ENCODE results near the gene MAOA.
"Not testable (repeated sequence)": the region's sequence is repeated elsewhere in the genome, so short reads cannot be mapped to it uniquely, and the experiment has no call there.

MAOA gene

DNA sequence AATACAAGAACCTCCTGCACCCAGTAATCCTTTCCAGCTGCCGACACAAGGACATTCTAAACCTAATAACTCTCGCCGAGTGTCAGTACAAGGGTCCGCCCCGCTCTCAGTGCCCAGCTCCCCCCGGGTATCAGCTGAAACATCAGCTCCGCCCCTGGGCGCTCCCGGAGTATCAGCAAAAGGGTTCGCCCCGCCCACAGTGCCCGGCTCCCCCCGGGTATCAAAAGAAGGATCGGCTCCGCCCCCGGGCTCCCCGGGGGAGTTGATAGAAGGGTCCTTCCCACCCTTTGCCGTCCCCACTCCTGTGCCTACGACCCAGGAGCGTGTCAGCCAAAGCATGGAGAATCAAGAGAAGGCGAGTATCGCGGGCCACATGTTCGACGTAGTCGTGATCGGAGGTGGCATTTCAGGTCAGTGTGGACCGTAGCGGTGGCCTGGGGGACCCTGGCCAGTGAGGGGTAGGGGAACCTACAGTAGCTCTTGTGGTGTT lies at the start of gene MAOA:
Gene MAOA, plus strand, starts transcription at position 295 of the 490 bp plus-strand sequence. Its CDS starts 43 bp downstream, at position 338.
- peak; percentile 13 for DNase-seq

DNA sequence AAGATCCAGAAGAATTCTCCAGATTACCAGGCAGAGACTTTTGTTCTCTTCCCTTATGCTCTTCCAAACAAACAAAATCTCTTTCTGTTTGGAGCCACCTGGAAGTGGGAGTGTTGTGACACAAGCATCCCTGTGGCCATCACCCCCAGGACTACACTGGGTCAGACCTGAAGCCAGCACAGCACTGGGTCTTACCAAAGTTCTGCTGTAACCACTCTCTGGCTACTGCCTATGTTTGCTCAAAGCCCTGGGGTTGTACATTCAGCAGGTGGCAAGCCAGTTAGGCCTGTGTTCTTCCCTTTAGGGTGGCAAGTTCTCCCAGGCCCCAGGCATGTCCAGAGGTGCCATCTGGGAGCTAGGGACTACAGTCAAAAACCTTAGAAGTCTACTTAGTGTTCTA lies 43.7 kb upstream of the MAOA start:
- DNase-seq: no peak

DNA sequence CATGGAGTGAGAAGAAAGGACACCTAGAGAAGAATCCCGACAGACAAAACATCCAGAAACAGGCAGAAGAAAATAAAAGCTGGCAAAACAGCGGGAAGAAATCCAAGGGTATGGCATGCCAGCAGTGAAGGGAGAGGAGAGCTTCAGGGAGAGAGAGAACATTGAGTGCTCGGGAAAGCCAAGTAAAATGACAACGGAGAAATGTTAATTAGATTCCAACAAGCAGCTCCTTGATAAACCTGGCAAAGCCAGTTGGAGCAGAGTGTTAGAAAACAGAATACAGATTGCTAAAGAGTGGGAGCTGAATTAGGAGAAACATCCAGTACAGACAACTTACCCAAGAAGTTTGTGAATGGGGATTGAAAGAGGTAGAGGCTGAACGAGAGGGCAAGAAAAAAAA lies 40.4 kb upstream of the MAOA start:
- no peak for DNase-seq

DNA sequence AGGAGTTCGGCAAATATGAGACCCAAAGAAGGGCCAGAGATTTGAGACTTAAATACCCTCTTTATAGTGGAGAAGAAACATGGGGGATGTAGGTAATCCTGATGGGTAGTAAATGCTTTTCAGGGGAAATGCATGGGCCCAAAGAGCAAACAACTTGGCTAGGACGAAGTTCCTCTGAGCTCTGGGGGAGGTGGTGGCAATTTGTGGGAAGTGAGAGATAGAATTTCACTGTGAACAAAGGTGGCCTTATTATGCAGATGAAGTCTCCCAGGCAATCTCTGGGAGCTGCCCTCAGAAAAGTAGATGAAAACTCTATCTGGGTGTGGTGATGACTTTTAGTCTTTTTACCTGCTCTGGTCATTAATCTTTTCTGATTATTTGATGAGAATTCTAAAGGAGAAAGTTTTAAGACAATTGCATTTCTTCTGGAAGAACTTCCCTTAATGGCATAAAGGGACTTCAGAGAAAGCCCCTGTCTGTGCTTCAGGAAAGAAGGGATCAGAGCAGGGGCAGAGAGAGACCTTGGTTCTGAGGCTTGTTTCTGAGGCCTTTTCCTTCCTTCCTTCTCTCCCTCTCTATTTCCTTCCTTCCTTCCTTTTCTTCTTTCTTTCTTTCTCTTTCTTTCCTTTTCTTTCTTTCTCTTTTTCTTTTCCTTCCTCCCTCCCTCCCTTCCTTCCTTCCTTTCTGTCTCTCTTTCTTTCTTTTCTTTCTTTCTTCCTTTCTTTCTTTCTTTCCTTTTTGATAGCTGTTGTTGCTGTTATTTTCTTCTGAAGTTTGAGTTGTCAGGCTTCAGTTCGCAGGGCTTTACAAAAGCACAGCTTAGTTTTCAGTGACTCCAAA lies 37.5 kb upstream of the MAOA start:
- DNase-seq: no peak

DNA sequence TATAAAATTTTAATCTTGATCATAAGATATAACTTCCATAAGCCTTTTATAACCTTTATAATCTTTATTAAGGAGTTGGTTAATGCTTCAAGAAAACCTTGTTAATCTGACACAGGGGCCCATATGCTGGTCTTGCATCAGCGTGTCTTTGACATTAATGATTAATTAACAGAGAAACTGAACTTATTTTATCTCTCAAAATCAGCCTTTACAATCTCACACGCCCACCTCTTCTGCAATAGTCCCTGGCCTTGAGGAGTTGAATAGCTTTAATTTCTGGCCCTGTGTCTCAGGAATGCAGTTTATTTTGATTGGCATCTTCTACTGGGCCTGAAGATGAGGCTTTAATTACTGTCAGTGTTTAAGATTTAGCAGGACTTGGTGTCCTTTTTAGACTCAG lies 36.2 kb upstream of the MAOA start:
- not testable (repeated sequence) for DNase-seq

DNA sequence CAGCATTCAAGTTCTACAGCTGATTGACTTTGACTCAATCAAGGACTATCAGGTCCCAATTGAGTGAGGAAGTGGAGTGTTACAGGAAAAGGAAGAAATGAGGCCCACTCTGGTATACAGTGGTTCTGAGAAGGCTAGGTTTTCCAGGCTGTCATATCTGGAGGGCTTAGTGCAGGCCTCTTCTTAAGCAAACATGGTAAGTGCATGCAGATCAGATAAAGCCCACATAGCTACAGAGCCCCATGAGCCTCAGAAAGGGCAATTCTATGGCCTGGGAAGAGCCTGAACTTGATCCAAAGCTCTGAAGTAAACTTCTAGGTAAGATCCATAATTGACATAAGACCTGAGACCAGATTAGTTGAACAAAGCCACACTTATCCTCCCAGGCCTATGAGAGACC lies 29.0 kb upstream of the MAOA start:
- no peak for DNase-seq

DNA sequence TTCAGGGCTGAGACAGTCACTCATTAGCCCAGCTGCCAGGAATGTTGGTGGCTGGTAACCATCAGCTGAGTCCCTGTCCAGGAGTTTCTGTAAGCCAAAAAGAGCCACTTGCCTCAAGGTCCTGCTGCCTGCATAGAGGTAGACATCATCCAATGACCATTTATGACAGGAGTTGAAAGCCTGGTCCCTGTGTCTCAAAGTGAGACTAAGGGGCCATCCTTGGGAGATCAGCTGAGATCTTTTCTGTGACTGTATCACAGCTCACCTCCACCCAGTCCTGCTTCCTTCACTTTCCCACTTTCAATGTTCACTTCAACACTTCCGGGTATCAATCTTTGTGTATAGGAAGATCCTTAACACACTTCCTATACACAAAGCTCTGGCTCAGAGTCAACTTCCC lies 28.4 kb upstream of the MAOA start:
- no peak for DNase-seq

DNA sequence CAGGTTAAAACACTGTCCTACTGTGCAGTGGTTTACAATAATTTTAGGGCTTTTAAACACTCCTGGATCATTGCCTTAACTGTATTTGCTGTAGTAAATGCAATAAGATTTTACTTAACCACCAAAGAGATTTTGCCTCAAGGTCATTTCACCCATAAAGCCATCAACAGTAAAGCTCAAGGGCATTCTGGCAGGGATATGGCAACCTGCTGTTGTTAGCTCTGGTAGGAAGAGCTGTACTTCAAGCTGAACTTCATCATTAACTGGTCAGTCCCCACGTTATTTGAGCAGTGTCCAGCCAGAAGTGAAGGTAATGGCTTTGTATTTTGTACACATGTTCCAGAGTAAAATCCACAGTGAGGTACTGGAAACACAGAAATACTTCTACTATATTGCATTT lies 26.9 kb upstream of the MAOA start:
- no peak for DNase-seq

DNA sequence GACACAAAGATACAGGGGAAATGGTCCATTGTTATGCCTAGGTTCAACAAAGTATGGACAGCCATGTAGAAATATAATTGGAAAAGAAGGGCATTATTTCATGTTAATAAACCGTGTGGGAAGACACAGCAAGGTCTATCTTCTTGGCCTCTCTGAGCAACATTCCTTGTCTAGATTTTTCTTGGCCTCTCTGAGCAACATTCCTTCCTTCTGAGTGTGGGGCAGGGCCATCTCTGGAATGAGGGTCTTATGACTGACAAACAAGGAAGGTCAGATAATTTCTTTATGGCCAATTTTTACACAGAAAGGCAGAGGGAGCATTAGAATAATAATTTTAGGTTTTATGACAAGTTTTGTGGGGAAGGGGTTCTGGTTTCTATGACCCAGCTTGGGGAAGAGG lies 24.3 kb upstream of the MAOA start:
- DNase-seq: no peak

DNA sequence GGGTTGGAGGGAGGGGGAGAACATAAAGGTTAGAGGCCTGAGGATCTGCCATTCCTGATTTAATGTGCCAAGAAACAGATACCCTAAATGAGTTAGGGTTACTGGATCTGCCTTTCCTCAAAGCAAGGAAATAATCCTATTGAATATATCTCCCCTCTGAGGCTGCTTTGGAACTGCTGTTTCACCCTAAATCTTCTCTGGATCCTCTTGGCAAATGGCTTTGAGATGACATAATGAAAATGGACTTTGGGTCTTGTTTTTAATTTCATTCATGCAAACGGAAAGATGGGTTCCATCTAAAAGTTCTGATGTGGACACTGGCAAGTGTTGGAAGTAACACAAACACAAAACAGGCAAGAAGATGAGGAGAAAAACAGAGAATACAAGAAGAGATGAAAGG lies 23.0 kb upstream of the MAOA start:
- DNase-seq: no peak

DNA sequence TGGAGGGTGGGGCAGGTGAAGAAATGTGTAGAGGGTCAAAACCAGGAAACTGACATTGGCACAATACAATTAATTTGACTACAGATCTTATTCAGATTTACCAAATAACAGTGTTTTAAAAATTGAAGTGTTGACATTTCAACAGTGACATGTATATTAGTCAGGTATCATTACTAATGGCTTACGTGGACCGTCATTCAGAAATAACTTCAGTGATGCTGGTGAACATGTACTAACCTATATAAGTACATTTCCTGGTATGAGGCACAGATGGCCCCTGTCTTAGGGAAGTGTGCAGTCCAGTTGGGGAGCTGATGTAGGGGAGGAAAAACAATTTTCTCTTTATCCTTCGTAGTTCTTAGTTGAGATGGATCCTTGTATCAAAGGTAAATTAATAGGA lies 22.3 kb upstream of the MAOA start:
- DNase-seq: no peak

DNA sequence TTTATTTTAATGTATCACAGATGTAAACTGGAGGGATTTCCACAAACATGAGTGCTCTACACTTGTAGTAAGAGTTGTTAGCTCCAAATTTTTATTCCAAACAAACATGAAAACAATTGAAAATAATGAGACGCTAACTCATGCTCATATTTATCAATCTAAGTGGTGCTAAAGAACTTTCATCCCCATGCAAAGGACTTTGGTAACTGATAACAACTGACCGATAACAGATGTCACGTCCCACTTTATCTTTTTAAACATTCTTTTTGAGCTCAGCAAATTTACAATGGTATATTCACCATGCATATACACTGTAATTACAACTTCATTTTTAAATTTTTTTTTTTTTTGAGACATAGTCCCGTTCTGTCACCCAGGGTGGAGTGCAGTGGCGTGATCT lies 15.6 kb upstream of the MAOA start:
- no peak for DNase-seq

DNA sequence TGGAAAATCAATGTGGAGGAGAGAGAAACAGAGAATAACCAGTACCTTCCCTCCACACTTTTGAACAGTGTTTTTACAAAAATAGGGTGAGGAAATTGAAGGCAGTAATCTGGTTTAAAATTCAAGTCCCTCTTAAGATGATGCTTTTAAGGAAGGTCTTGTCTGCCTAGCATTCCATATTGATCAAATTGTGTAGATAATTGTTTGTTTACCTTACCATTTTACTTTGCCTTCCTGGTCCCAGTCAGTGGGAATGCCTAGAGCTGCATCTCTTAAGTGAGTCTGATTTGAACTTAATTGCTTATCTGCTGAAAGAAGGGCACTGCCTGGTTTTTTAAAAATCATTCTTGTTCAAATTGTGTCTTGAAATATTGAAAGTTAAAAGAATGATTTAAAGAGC lies 14.4 kb upstream of the MAOA start:
- no peak for DNase-seq

DNA sequence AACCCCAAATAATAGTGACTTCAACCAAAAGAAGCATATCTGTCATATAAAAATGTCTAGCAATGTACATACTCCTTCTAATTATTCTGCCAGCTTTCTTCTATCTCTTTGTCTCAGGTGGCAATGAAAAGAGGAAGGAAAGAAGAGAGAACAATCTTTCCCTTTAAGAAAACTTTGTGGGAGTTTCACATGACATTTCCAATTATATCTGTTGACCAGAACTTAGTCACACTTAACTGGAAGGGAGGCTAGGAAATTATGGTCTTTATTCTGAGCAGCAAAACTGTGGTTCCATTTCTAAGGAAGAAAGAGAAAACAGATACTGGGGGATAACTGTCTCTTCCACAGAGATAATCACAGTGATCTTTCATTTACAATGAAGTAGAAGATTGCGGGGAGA lies 12.9 kb upstream of the MAOA start:
- DNase-seq: no peak

DNA sequence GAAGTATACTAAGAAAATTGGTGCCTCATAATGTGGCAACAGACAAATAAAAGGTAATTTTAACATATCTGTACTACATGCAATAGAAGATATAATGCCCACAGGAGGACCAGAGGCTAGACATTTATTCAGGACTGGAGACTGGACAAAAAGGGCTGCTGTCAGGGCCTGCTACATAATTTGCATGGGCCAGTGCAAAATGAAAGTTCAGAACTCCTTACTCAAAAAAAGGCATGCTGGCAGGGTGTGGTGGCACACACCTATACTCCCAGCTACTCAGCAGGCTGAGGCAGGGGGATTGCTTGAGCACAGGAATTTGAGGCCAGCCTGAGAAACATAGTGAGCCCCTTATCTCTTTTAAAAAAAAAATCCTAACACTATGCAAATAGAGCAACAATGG lies 12.4 kb upstream of the MAOA start:
- DNase-seq: no peak

DNA sequence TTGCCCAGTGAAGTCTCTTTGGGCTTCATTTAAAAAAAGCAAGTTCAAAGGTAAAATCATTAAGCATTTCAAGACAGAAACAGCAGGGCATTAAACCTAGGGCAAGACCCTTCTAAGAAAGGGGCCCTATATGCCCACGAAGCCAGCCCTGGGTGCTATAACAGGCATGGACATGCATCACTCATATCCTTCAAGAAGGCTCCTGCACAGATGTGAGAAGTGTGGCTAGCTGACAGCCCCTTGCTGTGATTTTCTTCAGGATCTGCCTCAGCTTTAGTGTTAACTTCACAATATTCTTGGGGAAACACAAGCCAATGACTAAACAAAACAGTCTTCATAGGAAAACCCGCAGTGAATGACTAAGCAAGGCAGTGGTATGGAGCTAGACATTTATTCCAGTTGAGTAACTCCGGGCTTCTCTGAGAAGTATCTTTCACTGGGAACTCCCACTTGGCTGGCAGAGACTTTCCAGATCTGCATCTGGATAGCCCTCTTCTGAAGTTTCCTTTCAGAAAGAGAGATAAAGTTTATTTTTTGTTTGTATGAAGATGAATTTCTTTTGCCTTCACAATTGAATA lies 11.9 kb upstream of the MAOA start:
- DNase-seq: no peak

DNA sequence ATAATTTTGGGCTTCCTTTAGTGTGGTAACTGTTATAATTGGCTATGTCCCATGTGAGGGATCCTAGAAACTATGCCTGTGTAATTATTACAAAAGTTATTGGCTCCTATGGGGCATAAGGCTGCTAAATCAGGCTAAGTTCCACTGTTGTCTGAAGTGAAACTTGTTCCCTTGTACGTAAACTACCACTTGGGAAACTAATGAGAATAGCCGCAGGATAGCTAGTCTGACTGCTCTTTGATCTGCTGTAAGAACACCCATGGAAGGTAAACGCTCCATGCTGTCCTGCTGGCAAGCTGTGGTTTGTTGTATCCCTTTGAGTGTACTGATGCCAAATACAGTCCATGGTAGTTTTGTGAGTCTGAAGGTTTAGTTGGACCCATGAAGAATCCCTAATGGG lies 9.3 kb upstream of the MAOA start:
- no peak for DNase-seq

DNA sequence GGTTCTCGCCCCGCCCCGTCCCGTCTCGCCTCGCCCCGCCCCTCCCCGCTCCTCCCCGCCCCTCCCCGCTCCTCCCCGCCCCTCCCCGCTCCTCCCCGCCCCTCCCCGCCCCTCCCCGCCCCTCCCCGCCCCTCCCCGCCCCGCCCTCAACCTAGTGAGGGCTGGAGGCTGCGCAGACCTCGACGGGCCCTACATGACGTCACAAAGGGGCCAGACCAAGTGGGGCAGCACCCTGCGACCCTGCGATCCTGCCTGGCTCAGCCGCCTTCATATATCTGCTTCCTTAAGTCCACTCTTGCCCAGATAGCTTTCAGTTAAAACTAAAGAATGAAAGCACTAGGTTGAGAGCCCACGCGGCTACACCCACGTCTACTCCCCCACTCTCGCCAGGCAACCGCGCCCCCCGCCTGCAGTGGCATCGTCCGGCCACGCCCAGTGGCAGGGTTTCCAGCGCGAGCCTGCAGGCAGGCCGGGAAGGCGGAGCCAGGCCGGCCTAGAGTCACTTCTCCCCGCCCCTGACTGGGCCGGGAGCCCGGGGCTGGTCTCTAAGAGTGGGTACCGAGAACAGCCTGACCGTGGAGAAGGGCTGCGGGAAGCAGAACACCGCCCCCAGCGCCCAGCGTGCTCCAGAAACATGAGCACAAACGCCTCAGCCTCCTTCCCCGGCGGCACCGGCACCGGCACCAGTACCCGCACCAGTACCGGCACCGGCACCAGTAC lies 1.5 kb upstream of the MAOA start:
- DNase-seq: peak; percentile 87

DNA sequence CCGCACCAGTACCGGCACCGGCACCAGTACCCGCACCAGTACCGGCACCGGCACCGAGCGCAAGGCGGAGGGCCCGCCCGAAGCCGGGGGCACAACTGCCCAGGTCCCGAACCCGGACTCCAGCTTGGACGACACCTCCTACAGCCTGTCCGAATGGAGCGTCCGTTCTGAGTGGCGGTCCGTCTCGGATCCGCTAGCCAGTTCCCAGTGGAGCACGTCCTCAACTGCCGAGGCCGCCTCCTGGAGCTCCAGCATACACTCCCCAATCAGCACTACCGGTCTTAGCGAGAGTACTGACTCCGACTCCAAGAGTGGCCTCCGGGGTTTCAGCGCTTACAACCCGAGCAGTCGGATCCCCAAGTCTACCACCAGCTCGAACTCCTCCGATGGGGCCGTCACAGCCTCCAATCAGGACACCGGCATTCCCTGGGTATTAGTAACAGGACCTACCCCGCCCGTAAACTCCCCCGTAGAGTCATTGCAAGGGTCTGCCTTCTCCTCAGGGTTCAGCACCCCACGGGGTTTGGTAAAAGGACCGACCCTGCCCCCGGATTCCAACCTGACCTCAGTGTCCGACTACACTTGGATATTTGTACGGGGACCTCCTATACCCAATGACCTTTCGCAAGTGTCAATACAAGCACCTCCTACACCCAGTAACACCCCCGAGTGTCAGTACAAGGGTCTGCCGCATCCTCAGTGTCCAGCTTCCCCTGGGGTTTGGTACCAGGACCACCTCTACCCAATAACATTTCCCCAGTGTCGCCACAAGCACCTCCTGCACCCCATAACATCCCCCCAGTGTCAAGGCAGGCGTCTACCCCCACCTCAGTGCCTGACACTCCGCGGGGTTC lies 721 bp upstream of the MAOA start:
- no peak for DNase-seq

DNA sequence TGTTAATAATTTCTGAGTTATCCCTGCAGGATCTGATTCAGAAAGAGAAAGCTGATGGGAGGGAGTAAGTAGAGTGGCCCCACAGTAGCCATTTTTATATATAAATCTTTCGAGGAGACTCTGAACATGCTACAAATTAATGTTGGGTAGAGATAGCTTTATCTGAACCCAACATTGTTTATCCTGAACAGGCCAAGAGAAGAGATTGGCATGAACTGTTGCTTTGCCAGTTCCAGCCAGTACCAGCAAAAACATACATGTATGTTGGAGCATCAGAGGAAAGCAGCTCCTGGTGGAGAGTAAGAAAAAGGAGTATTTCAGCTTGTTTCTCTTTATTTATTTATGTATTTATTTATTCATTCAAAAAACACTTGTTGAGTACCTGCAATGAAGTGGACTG lies 1.6 kb downstream of the MAOA start:
- no peak for DNase-seq

DNA sequence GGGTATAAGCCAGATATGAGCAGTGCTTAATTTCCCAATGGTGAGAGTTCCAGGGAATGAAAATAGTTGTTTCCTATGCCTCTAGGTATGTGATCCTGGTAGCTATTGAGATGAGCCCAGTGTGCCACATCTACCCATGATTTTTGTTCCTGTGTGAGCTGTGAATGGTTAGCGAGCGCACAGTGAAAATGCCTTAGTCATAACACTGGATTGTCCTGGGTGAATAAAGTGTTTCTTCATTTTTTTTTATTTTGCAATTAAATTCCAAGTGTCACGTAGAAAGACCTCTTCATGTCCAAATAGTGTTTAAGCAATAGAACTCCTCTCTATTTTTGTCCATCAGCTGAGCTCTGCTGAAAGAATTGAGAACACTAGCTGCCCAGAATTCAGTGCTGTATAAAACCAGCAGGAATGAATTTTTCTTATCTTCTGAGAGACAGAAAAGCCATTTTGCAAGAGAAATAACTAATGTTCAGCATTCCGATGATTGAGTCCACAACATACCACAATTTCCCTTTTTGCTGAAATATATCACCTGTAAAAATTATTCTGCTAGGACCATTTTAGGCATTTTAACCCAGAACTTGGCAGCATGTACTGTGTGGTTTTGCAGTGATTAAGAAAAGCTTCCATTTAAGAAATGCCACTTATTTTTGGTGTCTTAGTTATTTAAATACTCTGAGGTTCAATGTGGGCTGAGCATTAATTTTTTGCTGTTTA lies 5.6 kb downstream of the MAOA start:
- DNase-seq: no peak

DNA sequence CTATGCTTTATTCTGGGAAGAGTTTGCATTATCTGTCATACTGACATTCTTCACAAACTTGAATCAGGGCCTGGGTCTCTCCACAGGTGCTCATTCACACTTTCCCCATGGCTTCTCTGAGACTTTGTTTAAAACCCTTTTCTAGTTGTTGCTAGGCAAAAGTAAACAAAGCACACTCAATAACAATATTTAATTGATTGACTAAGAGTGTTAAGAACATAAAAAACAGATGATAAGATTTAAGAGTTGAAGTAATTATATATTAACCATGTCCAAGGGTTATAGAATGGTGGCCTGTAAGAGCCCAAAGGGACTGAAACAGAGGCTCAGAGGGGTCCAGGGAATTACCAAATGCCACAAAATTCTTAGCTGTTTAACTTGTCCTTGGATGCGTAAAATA lies 7.1 kb downstream of the MAOA start:
- no peak for DNase-seq

Data from CD4-positive, alpha-beta T cell treated with Interleukin-4 for 4 hours (primary cell).